ENCODE measurements around the gene MAP3K14.

The MAP3K14 gene

GRCh38 chr17:45316434-45317110 lies at the start of gene MAP3K14:
MAP3K14 (minus strand) TSS chr17:45317020; CDS start chr17:45290745, 26,275 bp downstream.
- DNase-seq: peak; percentile 72

GRCh38 chr17:45366049-45366448 lies 49.2 kb upstream of the MAP3K14 start:
- no peak for DNase-seq

GRCh38 chr17:45364531-45365390 lies 47.9 kb upstream of the MAP3K14 start:
- DNase-seq: no peak

DNA sequence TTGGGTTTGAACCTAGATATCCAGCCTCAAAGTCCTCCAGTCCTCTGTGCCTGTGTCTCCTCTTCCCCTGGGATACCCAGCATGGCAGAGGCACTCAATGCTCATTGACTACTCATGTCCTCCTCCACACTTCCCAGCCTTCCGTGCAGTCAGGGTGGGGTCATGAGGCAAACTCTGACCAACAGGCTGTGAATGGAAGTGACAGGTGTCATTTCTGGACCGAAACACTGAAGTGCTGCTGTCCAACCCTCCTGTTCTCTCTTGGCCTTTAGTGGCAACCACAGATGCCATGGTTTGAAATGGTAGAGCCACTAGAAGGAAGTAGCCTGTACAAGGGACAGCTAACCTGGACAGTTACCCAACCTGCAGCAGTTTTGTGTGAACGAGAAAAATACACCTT lies 46.7 kb upstream of the MAP3K14 start:
- DNase-seq: no peak

- no peak for DNase-seq
Observed at GRCh38 chr17:45361976-45362375, 45.2 kb upstream of the MAP3K14 start.

DNA sequence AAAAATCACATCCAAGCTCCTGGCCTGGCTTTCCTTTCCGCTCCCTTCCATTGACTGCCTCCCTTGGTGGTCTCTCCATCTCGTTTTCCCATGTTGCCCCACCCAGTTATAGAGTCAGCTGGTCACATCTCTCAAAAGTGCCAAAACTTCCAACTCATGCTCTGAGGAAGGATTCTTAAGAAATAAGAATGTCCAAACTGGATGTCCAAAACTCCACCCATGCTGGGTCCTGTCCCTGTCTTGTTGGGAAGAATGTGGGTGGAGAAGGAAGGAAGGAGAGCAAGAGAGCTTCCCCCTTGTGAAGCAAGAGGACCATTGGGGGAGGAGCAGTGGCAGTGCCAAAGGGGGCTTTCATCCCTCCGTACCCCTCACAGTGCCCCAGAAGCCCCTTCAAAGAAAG lies 44.6 kb upstream of the MAP3K14 start:
- DNase-seq: no peak

GRCh38 chr17:45357364-45357997 lies 40.7 kb upstream of the MAP3K14 start:
- no peak for DNase-seq

DNA sequence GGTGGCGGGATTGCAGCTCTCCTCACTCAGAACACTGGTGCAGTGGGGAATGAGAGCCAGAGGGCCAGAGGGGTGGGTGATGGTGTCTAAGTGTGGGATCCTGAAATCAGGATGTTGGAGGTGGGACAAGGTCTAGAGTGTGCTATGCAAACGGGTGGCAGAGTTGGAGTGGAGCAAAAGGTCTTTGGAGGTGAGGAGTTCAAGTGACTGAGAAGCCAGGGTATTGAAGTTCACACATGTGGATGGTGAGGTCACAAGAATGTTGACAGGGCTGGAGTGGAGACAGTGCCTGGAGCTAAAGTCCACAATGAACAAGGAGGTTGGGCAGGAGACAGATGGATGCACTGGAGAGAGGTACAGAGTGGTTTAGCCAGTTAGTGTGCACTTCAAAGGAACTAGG lies 38.3 kb upstream of the MAP3K14 start:
- peak; percentile 8 for DNase-seq

DNA sequence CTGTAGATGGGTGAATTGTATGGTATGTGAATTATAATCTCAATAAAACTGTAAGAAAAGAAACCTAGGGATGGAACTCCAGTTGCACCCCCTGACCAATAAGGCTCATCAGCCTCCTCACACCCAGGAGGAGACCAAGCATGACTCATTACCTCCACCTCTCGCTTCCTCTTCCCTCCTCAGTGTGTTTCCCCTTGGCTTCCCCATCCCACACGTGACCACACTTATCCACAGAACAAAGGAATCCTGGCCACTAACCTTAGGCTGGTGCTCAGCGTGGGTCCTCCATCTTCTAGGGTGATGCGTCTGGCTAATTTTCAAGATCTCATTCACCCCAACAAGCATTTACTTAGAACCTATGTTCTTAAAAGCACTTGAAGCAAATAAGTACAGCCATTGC lies 36.2 kb upstream of the MAP3K14 start:
- DNase-seq: peak; percentile 31

GRCh38 chr17:45351831-45352230 lies 35.0 kb upstream of the MAP3K14 start:
- DNase-seq: no peak

- no peak for DNase-seq
Observed at GRCh38 chr17:45347444-45347843, 30.6 kb upstream of the MAP3K14 start.

DNA sequence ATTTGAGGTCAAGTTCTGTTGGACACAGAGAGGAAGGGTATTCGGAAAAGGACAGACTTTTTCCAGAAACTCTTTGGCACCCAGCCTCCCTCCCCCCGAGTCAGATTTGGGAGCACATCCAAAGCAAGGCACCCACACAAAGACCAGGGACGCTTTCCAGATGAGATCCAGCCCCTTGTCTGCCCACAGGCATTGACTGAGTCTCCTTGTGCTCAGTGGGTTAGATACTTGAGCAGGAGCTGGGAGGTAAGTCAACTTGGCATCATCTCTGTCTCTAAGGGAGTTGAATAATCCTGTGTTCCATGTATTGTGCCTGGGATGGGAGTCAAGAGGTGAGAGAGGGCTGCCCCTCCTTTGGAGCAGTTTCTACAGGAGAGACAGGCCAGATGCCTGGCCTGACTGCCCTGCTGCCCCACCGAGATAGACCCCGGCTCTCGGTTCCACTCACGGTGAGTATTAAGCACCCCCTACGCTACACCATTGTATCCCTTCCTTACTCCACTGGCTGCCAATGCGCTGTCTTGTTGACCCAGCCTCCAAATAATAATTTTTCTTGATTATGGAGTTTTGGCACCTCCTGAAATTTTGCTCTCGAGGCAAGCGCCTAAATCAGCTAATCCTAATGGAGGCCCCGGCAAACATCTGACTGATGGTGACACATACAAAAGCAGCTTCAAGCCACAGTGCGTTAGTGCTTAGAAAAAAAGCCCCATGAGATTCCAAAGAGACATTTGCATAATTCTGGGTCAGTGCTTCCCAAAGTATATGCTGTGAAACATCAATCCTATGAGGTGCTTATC lies 29.6 kb upstream of the MAP3K14 start:
- peak; percentile 12 for DNase-seq

DNA sequence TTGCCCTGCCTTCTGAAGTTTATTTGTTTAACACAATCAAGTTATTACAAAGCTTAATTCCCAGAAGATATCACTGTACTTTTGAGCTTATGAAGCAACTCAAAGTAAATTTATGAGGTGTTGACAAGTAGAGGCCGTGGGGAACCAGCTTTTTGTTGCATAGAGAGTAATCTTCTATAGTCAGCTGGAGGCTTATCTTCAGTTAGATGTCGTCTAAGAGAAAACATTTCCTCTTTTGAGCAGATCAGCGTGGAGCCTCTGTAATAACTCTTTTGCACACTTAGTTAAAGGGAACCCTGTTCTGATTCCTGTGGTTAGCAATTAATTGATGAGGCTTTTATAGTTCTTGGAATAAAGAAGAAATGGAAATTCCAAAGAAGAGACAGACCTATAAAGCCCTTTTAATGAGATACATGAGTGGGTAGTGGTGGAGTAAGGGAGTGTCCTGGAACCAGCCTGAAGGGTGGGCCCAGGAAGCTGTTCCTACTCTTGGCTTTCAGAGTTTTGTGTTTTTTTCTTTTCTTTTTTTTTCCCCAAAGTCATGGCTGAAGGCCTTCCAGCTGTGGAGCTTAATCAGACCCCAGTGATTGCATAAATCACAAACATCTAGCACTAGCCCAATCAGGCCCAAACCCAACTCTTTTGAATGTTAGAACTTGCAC lies 28.9 kb upstream of the MAP3K14 start:
- no peak for DNase-seq

DNA sequence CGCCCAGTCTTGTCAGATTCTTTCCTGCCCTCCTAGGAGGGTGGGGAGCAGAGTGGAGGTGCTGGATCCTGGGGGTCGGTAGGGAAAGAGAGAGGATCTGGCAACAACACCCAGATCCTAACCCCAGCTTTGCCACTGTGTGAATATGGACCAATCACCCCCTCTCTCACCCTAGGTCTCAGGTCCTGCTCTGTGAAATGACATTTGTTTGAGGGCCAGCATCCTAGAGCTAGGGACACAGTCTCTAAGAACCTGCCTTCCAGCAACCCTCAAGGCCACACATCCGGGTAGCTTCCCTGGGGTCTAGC lies 28.4 kb upstream of the MAP3K14 start:
- peak; percentile 8 for DNase-seq

- DNase-seq: peak; percentile 3
Observed at GRCh38 chr17:45343967-45344664, 27.3 kb upstream of the MAP3K14 start.

- DNase-seq: peak; percentile 16
Observed at GRCh38 chr17:45342871-45343526, 26.2 kb upstream of the MAP3K14 start.

DNA sequence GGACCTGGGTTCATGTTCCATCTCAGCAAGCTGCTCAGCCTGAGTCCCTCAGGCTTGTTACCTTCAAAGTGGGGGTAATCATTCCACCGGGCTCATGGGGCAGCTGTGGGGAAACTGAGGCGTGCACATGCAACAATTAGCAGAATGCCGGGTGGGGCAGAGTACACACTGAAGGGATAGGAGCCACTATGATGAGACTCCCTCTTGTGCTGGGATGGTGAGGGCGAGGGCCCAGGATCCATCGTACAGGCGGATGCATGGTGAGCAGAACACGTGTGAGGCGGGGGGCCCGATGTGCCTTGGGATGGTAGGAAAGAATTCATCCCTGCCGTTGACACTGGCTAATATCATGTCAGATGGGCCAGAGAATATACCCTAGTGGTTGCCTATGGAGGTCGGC lies 25.5 kb upstream of the MAP3K14 start:
- peak; percentile 15 for DNase-seq

- DNase-seq: peak; percentile 26
Observed at GRCh38 chr17:45341533-45342158, 24.8 kb upstream of the MAP3K14 start.

GRCh38 chr17:45339646-45340605 lies 23.1 kb upstream of the MAP3K14 start:
- DNase-seq: peak; percentile 12

All from activated CD4-positive, CD25-positive, alpha-beta regulatory T cell treated with anti-CD3 and anti-CD28 coated beads, Interleukin-2, amount 50 U/mL, for 72 hours (primary cell).